ENCODE data around the gene NTRK2. TPM values are rescaled to one million over a fixed set of nuclear protein-coding genes. Genes with fewer than 3 reads are reported as not detected.

Gene NTRK2
- total and polyA plus RNA-seq, 4 donors, result 0.88 to 48.1 (median 28.2) TPM

GRCh38 chr9:84871983-84872382 lies 202.5 kb downstream of the NTRK2 start:
- intact Hi-C loops (cut with DNase I), result no loop called here
- ATAC-seq (ENCODE audit: low FRiP score) (no peak), DNase-seq (no peak)
- Histone ChIP-seq H3K36me3 (ENCODE audit: control insufficient read depth in 1 of 2, insufficient read depth in 2 of 2, low read length in 1 of 2) (no peaks in the 10 kb centered on the region), H3K9me3 (ENCODE audit: control insufficient read depth, low read length) (no peaks in the 10 kb centered on the region), H3K4me3 (ENCODE audit: low read length in 2 of 2) (no peak overlapping the region), H3K27ac (ENCODE audit: low read depth in 1 of 2, low read length in 2 of 2) (no peak overlapping the region), H3K4me1 (ENCODE audit: control insufficient read depth in 1 of 2, insufficient read depth in 2 of 2, low read length in 2 of 2) (no peaks in the 10 kb centered on the region), H3K27me3 (ENCODE audit: control insufficient read depth in 1 of 2, insufficient read depth in 2 of 2, low read length in 1 of 2) (no peaks in the 10 kb centered on the region)
- 96 to 98% methylated on average over 4 of the region's 4 CpGs for WGBS, 2 donors

- DNase-seq (no peak), ATAC-seq (ENCODE audit: low FRiP score) (no peak)
- H3K27ac ChIP-seq (ENCODE audit: low read depth in 1 of 2, low read length in 2 of 2), result no peak overlapping the region
- H3K4me3 ChIP-seq (ENCODE audit: low read length in 2 of 2), result no peak overlapping the region
- no peaks in the 10 kb centered on the region for H3K4me1 ChIP-seq (ENCODE audit: control insufficient read depth in 1 of 2, insufficient read depth in 2 of 2, low read length in 2 of 2)
- no peaks in the 10 kb centered on the region for H3K27me3 ChIP-seq (ENCODE audit: control insufficient read depth in 1 of 2, insufficient read depth in 2 of 2, low read length in 1 of 2)
- H3K9me3 ChIP-seq (ENCODE audit: control insufficient read depth, low read length), result no peaks in the 10 kb centered on the region
- no peaks in the 10 kb centered on the region for H3K36me3 ChIP-seq (ENCODE audit: control insufficient read depth in 1 of 2, insufficient read depth in 2 of 2, low read length in 1 of 2)
- 85 to 87% methylated on average over 4 of the region's 4 CpGs for WGBS, 2 donors
- intact Hi-C loops (cut with DNase I), result no loop called here
These were observed 204.5 kb downstream of the NTRK2 start for GRCh38 chr9:84874022-84874421.

- 70 to 77% methylated on average over 2 of the region's 2 CpGs for WGBS, 2 donors
- Histone ChIP-seq H3K4me1 (ENCODE audit: control insufficient read depth in 1 of 2, insufficient read depth in 2 of 2, low read length in 2 of 2) (no peaks in the 10 kb centered on the region), H3K4me3 (ENCODE audit: low read length in 2 of 2) (no peak overlapping the region), H3K27me3 (ENCODE audit: control insufficient read depth in 1 of 2, insufficient read depth in 2 of 2, low read length in 1 of 2) (no peaks in the 10 kb centered on the region), H3K9me3 (ENCODE audit: control insufficient read depth, low read length) (no peaks in the 10 kb centered on the region), H3K27ac (ENCODE audit: low read depth in 1 of 2, low read length in 2 of 2) (no peak overlapping the region), H3K36me3 (ENCODE audit: control insufficient read depth in 1 of 2, insufficient read depth in 2 of 2, low read length in 1 of 2) (no peaks in the 10 kb centered on the region)
- intact Hi-C loops (cut with DNase I), result no loop called here
- ATAC-seq (ENCODE audit: low FRiP score) (no peak), DNase-seq (no peak)
These were observed 205.1 kb downstream of the NTRK2 start for GRCh38 chr9:84874596-84874995.

GRCh38 chr9:84875193-84875592 lies 205.7 kb downstream of the NTRK2 start:
- H3K36me3 ChIP-seq (ENCODE audit: control insufficient read depth in 1 of 2, insufficient read depth in 2 of 2, low read length in 1 of 2), result no peaks in the 10 kb centered on the region
- intact Hi-C loops (cut with DNase I), result no loop called here
- no peak for ATAC-seq (ENCODE audit: low FRiP score)

GRCh38 chr9:84879631-84880030 lies 210.1 kb downstream of the NTRK2 start:
- intact Hi-C loops (cut with DNase I), result no loop called here

More at GRCh38 chr9:84875193-84875592, 205.7 kb downstream of the NTRK2 start:
- DNase-seq, result no peak
- no peaks in the 10 kb centered on the region for H3K27me3 ChIP-seq (ENCODE audit: control insufficient read depth in 1 of 2, insufficient read depth in 2 of 2, low read length in 1 of 2)
- H3K4me3 ChIP-seq (ENCODE audit: low read length in 2 of 2), result no peak overlapping the region
- WGBS, 2 donors, result 96 to 97% methylated on average over 4 of the region's 4 CpGs
- no peak overlapping the region for H3K27ac ChIP-seq (ENCODE audit: low read depth in 1 of 2, low read length in 2 of 2)
- no peaks in the 10 kb centered on the region for H3K4me1 ChIP-seq (ENCODE audit: control insufficient read depth in 1 of 2, insufficient read depth in 2 of 2, low read length in 2 of 2)
- no peaks in the 10 kb centered on the region for H3K9me3 ChIP-seq (ENCODE audit: control insufficient read depth, low read length)

GRCh38 chr9:84880835-84881234 lies 211.3 kb downstream of the NTRK2 start:
- DNase-seq (no peak), ATAC-seq (ENCODE audit: low FRiP score) (no peak)
- Histone ChIP-seq H3K36me3 (ENCODE audit: control insufficient read depth in 1 of 2, insufficient read depth in 2 of 2, low read length in 1 of 2) (no peaks in the 10 kb centered on the region), H3K9me3 (ENCODE audit: control insufficient read depth, low read length) (no peaks in the 10 kb centered on the region), H3K4me3 (ENCODE audit: low read length in 2 of 2) (no peak overlapping the region), H3K4me1 (ENCODE audit: control insufficient read depth in 1 of 2, insufficient read depth in 2 of 2, low read length in 2 of 2) (no peaks in the 10 kb centered on the region), H3K27me3 (ENCODE audit: control insufficient read depth in 1 of 2, insufficient read depth in 2 of 2, low read length in 1 of 2) (no peaks in the 10 kb centered on the region), H3K27ac (ENCODE audit: low read depth in 1 of 2, low read length in 2 of 2) (no peak overlapping the region)
- WGBS, 2 donors, result 80 to 86% methylated on average over 2 of the region's 2 CpGs
- intact Hi-C loops (cut with DNase I), result no loop called here

More at GRCh38 chr9:84879631-84880030, 210.1 kb downstream of the NTRK2 start:
- Histone ChIP-seq H3K4me3 (ENCODE audit: low read length in 2 of 2) (no peak overlapping the region), H3K9me3 (ENCODE audit: control insufficient read depth, low read length) (no peaks in the 10 kb centered on the region), H3K36me3 (ENCODE audit: control insufficient read depth in 1 of 2, insufficient read depth in 2 of 2, low read length in 1 of 2) (no peaks in the 10 kb centered on the region), H3K27ac (ENCODE audit: low read depth in 1 of 2, low read length in 2 of 2) (no peak overlapping the region), H3K4me1 (ENCODE audit: control insufficient read depth in 1 of 2, insufficient read depth in 2 of 2, low read length in 2 of 2) (no peaks in the 10 kb centered on the region), H3K27me3 (ENCODE audit: control insufficient read depth in 1 of 2, insufficient read depth in 2 of 2, low read length in 1 of 2) (no peaks in the 10 kb centered on the region)
- WGBS, 2 donors, result 88 to 93% methylated on average over 1 of the region's 1 CpG
- ATAC-seq (ENCODE audit: low FRiP score), result no peak
- no peak for DNase-seq

- DNase-seq (no peak), ATAC-seq (ENCODE audit: low FRiP score) (no peak)
- H3K36me3 ChIP-seq (ENCODE audit: control insufficient read depth in 1 of 2, insufficient read depth in 2 of 2, low read length in 1 of 2), result no peaks in the 10 kb centered on the region
- H3K9me3 ChIP-seq (ENCODE audit: control insufficient read depth, low read length), result no peaks in the 10 kb centered on the region
- no peak overlapping the region for H3K27ac ChIP-seq (ENCODE audit: low read depth in 1 of 2, low read length in 2 of 2)
- H3K27me3 ChIP-seq (ENCODE audit: control insufficient read depth in 1 of 2, insufficient read depth in 2 of 2, low read length in 1 of 2), result no peaks in the 10 kb centered on the region
- whole genome bisulfite sequencing, 2 donors, result 83 to 88% methylated on average over 8 of the region's 8 CpGs
- H3K4me1 ChIP-seq (ENCODE audit: control insufficient read depth in 1 of 2, insufficient read depth in 2 of 2, low read length in 2 of 2), result no peaks in the 10 kb centered on the region
- no peak overlapping the region for H3K4me3 ChIP-seq (ENCODE audit: low read length in 2 of 2)
- intact Hi-C loops (cut with DNase I), result no loop called here
These were observed 217.3 kb downstream of the NTRK2 start for GRCh38 chr9:84886866-84887265.

- Histone ChIP-seq H3K4me1 (ENCODE audit: control insufficient read depth in 1 of 2, insufficient read depth in 2 of 2, low read length in 2 of 2) (no peaks in the 10 kb centered on the region), H3K36me3 (ENCODE audit: control insufficient read depth in 1 of 2, insufficient read depth in 2 of 2, low read length in 1 of 2) (no peaks in the 10 kb centered on the region), H3K4me3 (ENCODE audit: low read length in 2 of 2) (no peak overlapping the region), H3K9me3 (ENCODE audit: control insufficient read depth, low read length) (no peaks in the 10 kb centered on the region), H3K27me3 (ENCODE audit: control insufficient read depth in 1 of 2, insufficient read depth in 2 of 2, low read length in 1 of 2) (no peaks in the 10 kb centered on the region), H3K27ac (ENCODE audit: low read depth in 1 of 2, low read length in 2 of 2) (no peak overlapping the region)
- intact Hi-C loops (cut with DNase I), result no loop called here
- 84 to 91% methylated on average over 1 of the region's 1 CpG for WGBS, 2 donors
- DNase-seq (no peak), ATAC-seq (ENCODE audit: low FRiP score) (no peak)
These were observed 222.4 kb downstream of the NTRK2 start for GRCh38 chr9:84891924-84892323.

- no peaks in the 10 kb centered on the region for H3K9me3 ChIP-seq (ENCODE audit: control insufficient read depth, low read length)
- no peaks in the 10 kb centered on the region for H3K4me1 ChIP-seq (ENCODE audit: control insufficient read depth in 1 of 2, insufficient read depth in 2 of 2, low read length in 2 of 2)
- H3K27ac ChIP-seq (ENCODE audit: low read depth in 1 of 2, low read length in 2 of 2), result no peak overlapping the region
- WGBS, 2 donors, result 85 to 87% methylated on average over 13 of the region's 13 CpGs
- H3K36me3 ChIP-seq (ENCODE audit: control insufficient read depth in 1 of 2, insufficient read depth in 2 of 2, low read length in 1 of 2), result no peaks in the 10 kb centered on the region
- intact Hi-C loops (cut with DNase I), result no loop called here
- no peak for DNase-seq
- no peak overlapping the region for H3K4me3 ChIP-seq (ENCODE audit: low read length in 2 of 2)
- no peak for ATAC-seq (ENCODE audit: low FRiP score)
- no peaks in the 10 kb centered on the region for H3K27me3 ChIP-seq (ENCODE audit: control insufficient read depth in 1 of 2, insufficient read depth in 2 of 2, low read length in 1 of 2)
These were observed 224.0 kb downstream of the NTRK2 start for GRCh38 chr9:84893419-84894128.
